ENCODE measurements around the gene PLIN1. TPM values are rescaled to one million over a fixed set of nuclear protein-coding genes. Genes with fewer than 3 reads are reported as not detected.
A peak's percentile ranks its signal among the peaks of the same experiment; 100 is the strongest.

Gene PLIN1
- total RNA-seq, 4 donors from 2014 or later, result 5.9 to 30.9 (median 15.0) TPM

- intact Hi-C loops (cut with DNase I; ENCODE audit: low total_unique reads), result no loop called here
- no peak overlapping the region for H3K4me3 ChIP-seq (ENCODE audit: low read depth, poor library complexity, severe bottlenecking)
- 88 to 91% methylated on average over 6 to 8 of the region's 8 CpGs for WGBS, 2 donors
- TF ChIP-seq, protein P1, sequence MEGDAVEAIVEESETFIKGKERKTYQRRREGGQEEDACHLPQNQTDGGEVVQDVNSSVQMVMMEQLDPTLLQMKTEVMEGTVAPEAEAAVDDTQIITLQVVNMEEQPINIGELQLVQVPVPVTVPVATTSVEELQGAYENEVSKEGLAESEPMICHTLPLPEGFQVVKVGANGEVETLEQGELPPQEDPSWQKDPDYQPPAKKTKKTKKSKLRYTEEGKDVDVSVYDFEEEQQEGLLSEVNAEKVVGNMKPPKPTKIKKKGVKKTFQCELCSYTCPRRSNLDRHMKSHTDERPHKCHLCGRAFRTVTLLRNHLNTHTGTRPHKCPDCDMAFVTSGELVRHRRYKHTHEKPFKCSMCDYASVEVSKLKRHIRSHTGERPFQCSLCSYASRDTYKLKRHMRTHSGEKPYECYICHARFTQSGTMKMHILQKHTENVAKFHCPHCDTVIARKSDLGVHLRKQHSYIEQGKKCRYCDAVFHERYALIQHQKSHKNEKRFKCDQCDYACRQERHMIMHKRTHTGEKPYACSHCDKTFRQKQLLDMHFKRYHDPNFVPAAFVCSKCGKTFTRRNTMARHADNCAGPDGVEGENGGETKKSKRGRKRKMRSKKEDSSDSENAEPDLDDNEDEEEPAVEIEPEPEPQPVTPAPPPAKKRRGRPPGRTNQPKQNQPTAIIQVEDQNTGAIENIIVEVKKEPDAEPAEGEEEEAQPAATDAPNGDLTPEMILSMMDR (IDR thresholded peaks at IDR 0.05), result no peak
- no peak for TF ChIP-seq POLR2A (IDR thresholded peaks at IDR 0.05)
- DNase-seq (ENCODE audit: low spot score in 2 of 2), result peak in 1 of 2 donors; percentile 79
Measured at GRCh38 chr15:89645680-89646079, 33.5 kb downstream of the PLIN1 start.

DNA sequence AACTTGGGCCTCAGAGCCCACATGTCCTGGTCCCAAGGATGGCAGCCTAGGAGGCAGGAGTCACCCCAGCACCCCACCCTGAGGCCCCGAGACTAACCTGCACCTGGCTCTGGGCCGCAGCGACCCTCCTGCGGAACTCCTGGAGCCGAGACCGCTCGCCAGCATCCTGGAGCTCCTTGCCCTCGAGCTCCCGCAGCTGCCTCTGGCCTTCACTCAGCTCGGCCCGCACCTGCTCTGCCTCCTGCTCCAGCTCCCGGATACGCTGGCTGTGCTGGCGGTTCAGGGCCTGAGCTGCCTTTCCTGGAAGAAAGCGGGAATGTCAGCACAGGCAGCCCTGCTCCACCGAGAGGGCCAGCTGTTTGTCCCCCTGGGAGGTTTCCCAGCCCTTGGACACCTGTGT is 37.1 kb downstream of the PLIN1 start:
- WGBS, 2 donors, result 91 to 93% methylated on average over 13 to 16 of the region's 16 CpGs
- peak in 1 of 2 donors; percentile 63 for DNase-seq (ENCODE audit: low spot score in 2 of 2)
- H3K4me3 ChIP-seq (ENCODE audit: low read depth, poor library complexity, severe bottlenecking), result no peak overlapping the region
- TF ChIP-seq POLR2A (IDR thresholded peaks at IDR 0.05), result no peak
- TF ChIP-seq, protein P1 (IDR thresholded peaks at IDR 0.05), result no peak
- intact Hi-C loops (cut with DNase I; ENCODE audit: low total_unique reads), result no loop called here

- WGBS, 2 donors, result 80 to 95% methylated on average over 5 of the region's 5 CpGs
- TF ChIP-seq POLR2A (IDR thresholded peaks at IDR 0.05), result no peak
- TF ChIP-seq, protein P1 (IDR thresholded peaks at IDR 0.05), result no peak
- H3K4me3 ChIP-seq (ENCODE audit: low read depth, poor library complexity, severe bottlenecking), result no peak overlapping the region
- intact Hi-C loops (cut with DNase I; ENCODE audit: low total_unique reads), result no loop called here
- DNase-seq (ENCODE audit: low spot score in 2 of 2), result peak in 1 of 2 donors; percentile 36
Measured at GRCh38 chr15:89641053-89641452, 38.1 kb downstream of the PLIN1 start.

DNA sequence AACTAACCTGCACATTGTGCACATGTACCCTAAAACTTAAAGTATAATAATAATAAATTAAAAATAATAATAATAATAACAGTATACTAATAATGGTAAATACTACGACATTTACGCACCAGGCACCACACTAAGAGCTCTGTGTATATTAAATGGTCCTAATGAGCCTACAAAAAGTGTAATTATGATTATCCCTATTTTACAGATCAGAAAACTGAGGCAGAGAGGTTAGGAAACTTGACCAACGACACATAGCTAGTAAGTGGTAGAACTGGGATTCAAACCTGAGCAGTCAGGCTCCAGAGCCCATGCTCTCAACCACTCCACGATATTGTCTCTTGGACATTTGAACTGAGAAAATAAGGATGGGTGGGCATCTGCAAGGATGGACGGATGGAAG is 38.9 kb downstream of the PLIN1 start:
- TF ChIP-seq, protein P1 (IDR thresholded peaks at IDR 0.05), result no peak
- TF ChIP-seq POLR2A (IDR thresholded peaks at IDR 0.05), result no peak
- no peak overlapping the region for H3K4me3 ChIP-seq (ENCODE audit: low read depth, poor library complexity, severe bottlenecking)
- WGBS, 2 donors, result 92 to 96% methylated on average over 5 of the region's 5 CpGs
- DNase-seq (ENCODE audit: low spot score in 2 of 2), result no peak
- intact Hi-C loops (cut with DNase I; ENCODE audit: low total_unique reads), result no loop called here

DNA sequence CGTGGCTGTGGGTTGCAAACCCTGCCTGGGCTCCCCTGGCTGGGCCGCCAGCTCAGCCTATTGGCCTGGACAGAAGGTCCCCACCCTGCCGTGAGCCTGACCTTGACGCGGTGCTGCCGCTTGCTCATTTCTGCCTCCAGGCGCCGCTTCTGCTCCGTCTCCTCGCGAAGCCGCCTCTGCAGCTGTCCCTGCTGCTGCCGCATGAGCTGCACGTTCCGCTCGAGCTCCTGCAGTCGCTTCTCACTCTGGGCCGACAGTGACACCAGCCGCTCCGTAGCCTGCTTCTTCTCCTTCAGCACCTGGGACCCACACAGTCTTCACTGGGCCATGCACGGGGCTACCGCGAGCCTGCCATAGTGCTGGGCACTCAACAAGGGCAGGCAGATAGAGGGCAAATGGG is 45.6 kb downstream of the PLIN1 start:
- WGBS, 2 donors, result 92 to 94% methylated on average over 23 of the region's 23 CpGs
- H3K4me3 ChIP-seq (ENCODE audit: low read depth, poor library complexity, severe bottlenecking), result no peak overlapping the region
- TF ChIP-seq, protein P1 (IDR thresholded peaks at IDR 0.05), result no peak
- no peak for TF ChIP-seq POLR2A (IDR thresholded peaks at IDR 0.05)
- intact Hi-C loops (cut with DNase I; ENCODE audit: low total_unique reads), result no loop called here
- peak in 1 of 2 donors; percentile 56 for DNase-seq (ENCODE audit: low spot score in 2 of 2)

Measured in lower leg skin (tissue), 4 donors.